ENCODE measurements around the gene SYTL3. TPM values are rescaled to one million over a fixed set of nuclear protein-coding genes. Genes with fewer than 3 reads are reported as not detected.

The SYTL3 gene
- total RNA-seq, 6 experiments from 2014 or later = 3.1 to 5.7 (median 3.9) TPM

DNA sequence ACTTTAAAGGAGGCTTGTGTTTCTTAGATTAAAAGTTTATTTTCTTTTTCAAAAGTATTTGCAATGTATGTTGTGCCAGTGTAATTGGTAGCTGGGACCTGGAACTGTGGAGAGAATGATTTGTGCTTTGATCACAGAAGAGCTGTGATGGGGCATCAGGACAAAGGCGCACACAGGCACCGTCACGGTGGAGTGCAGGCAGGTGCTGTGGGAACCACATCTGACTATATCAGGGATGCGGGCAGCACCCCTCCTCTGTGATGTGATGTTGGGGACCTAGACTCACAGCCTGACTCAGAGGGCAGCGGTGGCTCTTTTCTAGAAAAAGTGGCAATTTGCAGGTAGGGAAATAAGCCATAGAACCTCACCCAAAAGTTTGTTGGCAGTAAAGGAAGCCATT lies 34.5 kb downstream of the SYTL3 start:
- TF ChIP-seq, protein P1, sequence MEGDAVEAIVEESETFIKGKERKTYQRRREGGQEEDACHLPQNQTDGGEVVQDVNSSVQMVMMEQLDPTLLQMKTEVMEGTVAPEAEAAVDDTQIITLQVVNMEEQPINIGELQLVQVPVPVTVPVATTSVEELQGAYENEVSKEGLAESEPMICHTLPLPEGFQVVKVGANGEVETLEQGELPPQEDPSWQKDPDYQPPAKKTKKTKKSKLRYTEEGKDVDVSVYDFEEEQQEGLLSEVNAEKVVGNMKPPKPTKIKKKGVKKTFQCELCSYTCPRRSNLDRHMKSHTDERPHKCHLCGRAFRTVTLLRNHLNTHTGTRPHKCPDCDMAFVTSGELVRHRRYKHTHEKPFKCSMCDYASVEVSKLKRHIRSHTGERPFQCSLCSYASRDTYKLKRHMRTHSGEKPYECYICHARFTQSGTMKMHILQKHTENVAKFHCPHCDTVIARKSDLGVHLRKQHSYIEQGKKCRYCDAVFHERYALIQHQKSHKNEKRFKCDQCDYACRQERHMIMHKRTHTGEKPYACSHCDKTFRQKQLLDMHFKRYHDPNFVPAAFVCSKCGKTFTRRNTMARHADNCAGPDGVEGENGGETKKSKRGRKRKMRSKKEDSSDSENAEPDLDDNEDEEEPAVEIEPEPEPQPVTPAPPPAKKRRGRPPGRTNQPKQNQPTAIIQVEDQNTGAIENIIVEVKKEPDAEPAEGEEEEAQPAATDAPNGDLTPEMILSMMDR (IDR thresholded peaks at IDR 0.05) = no peak
- no peak for DNase-seq
- Mint-ChIP-seq H3K36me3 (ENCODE audit: low read depth) (no peaks in the 10 kb centered on the region), H3K9me3 (no peaks in the 10 kb centered on the region), H3K27ac (no peak overlapping the region), H3K4me1 (ENCODE audit: low read depth) (peaks cover 8% of the 10 kb centered on the region), H3K27me3 (ENCODE audit: insufficient read depth) (peaks cover 3% of the 10 kb centered on the region; the same call in 1 of the 2 replicates), H3K4me3 (no peak overlapping the region)

DNA sequence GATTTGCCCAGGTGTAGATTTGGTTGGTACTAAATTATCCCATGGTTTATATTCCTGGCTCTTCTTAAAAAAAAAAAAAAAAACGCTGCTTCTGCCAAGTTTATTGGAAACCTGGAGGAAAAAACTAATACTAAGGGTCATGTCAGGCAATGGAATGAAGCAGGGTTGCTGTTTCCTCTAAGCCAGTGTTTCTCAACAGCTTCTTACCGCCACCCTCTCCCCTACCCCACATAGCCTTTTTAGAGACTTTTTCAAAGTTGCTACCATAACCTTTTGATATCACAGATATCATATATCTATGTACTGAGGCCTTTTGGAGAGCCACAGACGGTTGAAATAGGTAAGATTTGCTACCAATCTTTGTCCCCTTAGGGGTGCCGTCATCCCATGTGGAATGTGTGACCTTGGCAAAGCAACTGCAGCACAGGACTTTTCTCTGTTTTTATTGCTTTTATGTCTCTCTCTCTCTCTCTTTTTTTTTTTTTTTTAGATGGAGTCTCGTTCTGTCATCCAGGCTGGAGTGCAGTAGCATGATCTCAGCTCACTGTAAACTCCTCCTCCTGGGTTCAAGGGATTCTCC lies 35.0 kb downstream of the SYTL3 start:
- TF ChIP-seq, protein P1 (IDR thresholded peaks at IDR 0.05) = no peak
- H3K9me3 Mint-ChIP-seq = no peaks in the 10 kb centered on the region
- no peak overlapping the region for H3K4me3 Mint-ChIP-seq
- H3K27ac Mint-ChIP-seq = no peak overlapping the region
- peaks cover 10% of the 10 kb centered on the region for H3K4me1 Mint-ChIP-seq (ENCODE audit: low read depth)
- peaks cover 3% of the 10 kb centered on the region; the same call in 1 of the 2 replicates for H3K27me3 Mint-ChIP-seq (ENCODE audit: insufficient read depth)
- no peak for DNase-seq
- H3K36me3 Mint-ChIP-seq (ENCODE audit: low read depth) = no peaks in the 10 kb centered on the region

DNA sequence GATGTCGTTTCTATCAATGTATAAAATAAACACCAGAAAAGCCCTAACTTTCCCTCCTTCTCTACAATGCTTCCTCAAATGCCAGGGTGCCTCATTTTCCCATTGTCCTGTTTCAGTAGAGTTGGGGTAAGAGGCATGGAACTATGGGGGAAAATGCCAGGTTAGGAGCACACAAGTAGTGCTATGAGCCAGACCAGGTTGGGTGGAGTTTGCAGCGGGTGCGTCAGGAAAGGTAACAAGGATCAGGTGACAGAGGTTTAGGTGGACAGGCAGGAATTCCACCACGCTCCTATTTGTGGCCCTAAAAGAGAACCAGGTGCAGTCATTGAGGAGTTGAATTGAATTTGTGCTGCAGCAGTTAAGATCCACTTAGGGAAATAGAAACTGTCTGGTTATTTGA lies 36.5 kb downstream of the SYTL3 start:
- TF ChIP-seq, protein P1 (IDR thresholded peaks at IDR 0.05) = no peak
- H3K36me3 Mint-ChIP-seq (ENCODE audit: low read depth) = no peaks in the 10 kb centered on the region
- peaks cover 10% of the 10 kb centered on the region for H3K4me1 Mint-ChIP-seq (ENCODE audit: low read depth)
- no peak overlapping the region for H3K4me3 Mint-ChIP-seq
- no peak overlapping the region for H3K27ac Mint-ChIP-seq
- H3K9me3 Mint-ChIP-seq = no peaks in the 10 kb centered on the region
- DNase-seq = no peak
- peaks cover 3% of the 10 kb centered on the region; the same call in 1 of the 2 replicates for H3K27me3 Mint-ChIP-seq (ENCODE audit: insufficient read depth)

DNA sequence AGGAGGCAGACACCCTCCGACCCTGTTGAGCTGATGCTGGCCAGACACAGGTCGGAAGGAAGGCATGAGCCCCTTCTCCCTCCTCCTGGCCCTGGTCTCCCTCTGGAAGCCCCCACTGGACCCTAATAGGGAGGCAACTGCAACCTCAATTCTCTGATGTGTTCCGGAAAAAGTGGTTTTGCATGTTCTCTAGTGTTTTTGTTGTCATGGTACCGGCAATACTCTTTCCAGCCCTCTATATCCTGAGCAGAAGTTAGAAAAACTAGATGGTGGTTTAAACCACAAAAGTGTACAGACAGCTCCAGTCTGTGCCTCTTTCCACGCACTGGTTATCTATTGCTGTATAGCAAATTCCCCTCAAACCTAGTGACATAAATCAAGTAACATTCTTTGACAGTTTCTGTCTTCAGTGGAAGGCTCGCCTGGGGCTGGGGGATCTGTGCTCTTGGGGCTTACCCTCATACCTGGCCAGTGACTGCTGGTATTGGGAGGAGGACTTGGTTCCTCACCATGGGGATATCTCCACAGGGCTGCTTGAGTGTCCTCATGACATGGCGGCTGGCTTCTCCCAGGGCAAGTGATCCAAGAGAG lies 37.0 kb downstream of the SYTL3 start:
- Mint-ChIP-seq H3K27me3 (ENCODE audit: insufficient read depth) (peaks cover 3% of the 10 kb centered on the region; the same call in 1 of the 2 replicates), H3K27ac (no peak overlapping the region), H3K9me3 (no peaks in the 10 kb centered on the region), H3K36me3 (ENCODE audit: low read depth) (no peaks in the 10 kb centered on the region), H3K4me3 (no peak overlapping the region), H3K4me1 (ENCODE audit: low read depth) (peaks cover 10% of the 10 kb centered on the region)
- no peak for DNase-seq
- TF ChIP-seq, protein P1 (IDR thresholded peaks at IDR 0.05) = no peak

DNA sequence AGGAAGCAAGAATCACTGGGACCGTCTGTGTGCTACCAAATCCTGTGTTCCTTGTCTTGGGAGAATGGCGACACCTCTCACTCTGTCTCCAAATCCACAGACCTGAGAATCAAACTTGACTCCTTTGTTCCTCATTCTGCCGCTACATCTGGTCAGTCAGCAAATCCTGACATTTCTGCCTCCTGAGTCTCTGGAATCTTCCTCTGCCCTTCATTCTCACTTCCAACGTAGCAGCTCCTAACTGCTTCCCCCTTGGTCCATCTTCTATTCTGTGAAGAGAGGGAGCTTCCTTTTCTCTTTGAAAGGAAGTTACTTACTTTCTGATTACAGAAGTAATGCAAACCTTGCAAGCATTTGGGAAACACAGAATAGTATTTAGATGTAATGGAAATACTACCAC lies 37.7 kb downstream of the SYTL3 start:
- H3K9me3 Mint-ChIP-seq = no peaks in the 10 kb centered on the region

More for the DNA sequence above, 37.7 kb downstream of the SYTL3 start:
- H3K27ac Mint-ChIP-seq = no peak overlapping the region
- no peak for DNase-seq
- TF ChIP-seq, protein P1 (IDR thresholded peaks at IDR 0.05) = no peak
- no peaks in the 10 kb centered on the region for H3K36me3 Mint-ChIP-seq (ENCODE audit: low read depth)
- H3K27me3 Mint-ChIP-seq (ENCODE audit: insufficient read depth) = peaks cover 3% of the 10 kb centered on the region; the same call in 1 of the 2 replicates
- H3K4me3 Mint-ChIP-seq = no peak overlapping the region
- peaks cover 10% of the 10 kb centered on the region for H3K4me1 Mint-ChIP-seq (ENCODE audit: low read depth)

Measured in HFFc6 (cell line).